Left ventricle myocardium inferior (tissue), 1 donor: ENCODE results near the gene AGO4. TPM values are rescaled to one million over a fixed set of nuclear protein-coding genes. Genes with fewer than 3 reads are reported as not detected.
A peak's percentile ranks its signal among the peaks of the same experiment; 100 is the strongest.
"Not testable (repeated sequence)": the region's sequence is repeated elsewhere in the genome, so short reads cannot be mapped to it uniquely, and the experiment has no call there.

Source experiments
- DNase-seq: peaks from one replicate; pipeline ENCODE4 v3.0.0-alpha.2; 2020
- H3K27ac ChIP-seq: fragments of 200-600 bp; replicated peaks from 2 replicates; pipeline ENCODE4 v1.8.0; 2021
- H3K27me3 ChIP-seq: fragments of 200-600 bp; 2 replicates; pipeline ENCODE4 v1.8.0; 2021; ENCODE audit warnings: low read depth
- H3K36me3 ChIP-seq: fragments of 200-600 bp; 2 replicates; pipeline ENCODE4 v1.8.0; 2021
- H3K4me1 ChIP-seq: fragments of 200-600 bp; 2 replicates; pipeline ENCODE4 v1.8.0; 2021
- H3K4me3 ChIP-seq: fragments of 200-600 bp; 2 replicates; pipeline ENCODE4 v1.8.0; 2021; ENCODE audit warnings: mild to moderate bottlenecking, moderate library complexity
- H3K9me3 ChIP-seq: fragments of 200-600 bp; replicated peaks from 2 replicates; pipeline ENCODE4 v1.8.0; 2021
- CTCF ChIP-seq: fragments of 200-600 bp; IDR thresholded peaks from 2 replicates; pipeline ENCODE4 v1.8.0; 2021; ENCODE audit warnings: antibody characterized with exemption, mild to moderate bottlenecking, borderline replicate concordance
- intact Hi-C: fragments of 100-400 bp; cut with micrococcal nuclease; formaldehyde crosslinking; loops from one replicate; pipeline ENCODE4 v1.11.0; 2022
- total RNA-seq: library from RNA; stranded (reverse); fragmentation: NEBNext Ultra II Directional; extraction: Animal tissue kit (Norgen Biotek cat#: 25700); gene quantifications from one replicate; pipeline ENCODE4 v1.2.1, GENCODE V29; 2021
- donor health status: DM: no; HTN: yes; CAD: no; lungs with severe emphysema.

AGO4 gene
- total RNA-seq, 1 donor from 2014 or later: 14.6 TPM

- no peaks in the 10 kb centered on the region for H3K36me3 ChIP-seq
Measured at GRCh38 chr1:35790670-35791069, 17.1 kb upstream of the AGO4 start.

GRCh38 chr1:35795295-35795694 is 12.5 kb upstream of the AGO4 start:
- Histone ChIP-seq H3K4me1 (no peaks in the 10 kb centered on the region), H3K27ac (no peak overlapping the region), H3K9me3 (no peaks in the 10 kb centered on the region), H3K4me3 (no peak overlapping the region), H3K36me3 (no peaks in the 10 kb centered on the region), H3K27me3 (no peaks in the 10 kb centered on the region)
- no peak for DNase-seq
- no peak for TF ChIP-seq CTCF
- intact Hi-C loops: no loop called here

More at GRCh38 chr1:35790670-35791069, 17.1 kb upstream of the AGO4 start:
- intact Hi-C loops: no loop called here
- Histone ChIP-seq H3K4me1 (no peaks in the 10 kb centered on the region), H3K27me3 (no peaks in the 10 kb centered on the region), H3K27ac (no peak overlapping the region), H3K4me3 (no peak overlapping the region), H3K9me3 (no peaks in the 10 kb centered on the region)
- TF ChIP-seq CTCF: no peak
- DNase-seq: no peak

GRCh38 chr1:35797380-35797779 is 10.4 kb upstream of the AGO4 start:
- Histone ChIP-seq H3K9me3 (no peaks in the 10 kb centered on the region), H3K4me3 (no peak overlapping the region), H3K27ac (no peak overlapping the region), H3K4me1 (no peaks in the 10 kb centered on the region), H3K27me3 (no peaks in the 10 kb centered on the region), H3K36me3 (no peaks in the 10 kb centered on the region)
- no peak for TF ChIP-seq CTCF
- no peak for DNase-seq
- intact Hi-C loops: no loop called here

GRCh38 chr1:35798019-35798418 is 9.8 kb upstream of the AGO4 start:
- intact Hi-C loops, H3K4me3 ChIP-seq: not testable (repeated sequence)

GRCh38 chr1:35800167-35800887 is 7.5 kb upstream of the AGO4 start:
- intact Hi-C loops, DNase-seq, H3K4me3 ChIP-seq, H3K4me1 ChIP-seq, H3K9me3 ChIP-seq, H3K36me3 ChIP-seq, H3K27me3 ChIP-seq, H3K27ac ChIP-seq: not testable (repeated sequence)

More at GRCh38 chr1:35798019-35798418, 9.8 kb upstream of the AGO4 start:
- H3K4me1 ChIP-seq, H3K27me3 ChIP-seq, DNase-seq, H3K36me3 ChIP-seq, H3K27ac ChIP-seq, H3K9me3 ChIP-seq: not testable (repeated sequence)

GRCh38 chr1:35808450-35809113 is 766 bp downstream of the AGO4 start:
- peaks cover 35% of the 10 kb centered on the region for H3K4me1 ChIP-seq
- no peak for TF ChIP-seq CTCF
- intact Hi-C loops: no loop called here
- peak overlapping the region; percentile 95 for H3K27ac ChIP-seq
- H3K27me3 ChIP-seq: no peaks in the 10 kb centered on the region
- peaks cover under 1% of the 10 kb centered on the region for H3K36me3 ChIP-seq
- H3K9me3 ChIP-seq: no peaks in the 10 kb centered on the region
- peak overlapping the region; percentile 95 for H3K4me3 ChIP-seq
- peak; percentile 38 for DNase-seq
